WTC11 (cell line): Measurements from ENCODE around the gene S100A5. TPM values are rescaled to one million over a fixed set of nuclear protein-coding genes. Genes with fewer than 3 reads are reported as not detected.

Source experiments
- ATAC-seq: fragments of 200-7000 bp; cut with Tn5 transposase; 2 replicates; pipeline ENCODE4 v1.10.0; 2021; ENCODE audit warnings: mild to moderate bottlenecking, moderate library complexity
- CTCF ChIA-PET: fragments of 300-600 bp; sonication (Branson Sonifier 250); formaldehyde crosslinking; loops from one replicate; lab custom pipeline; 2021; ENCODE audit warnings: antibody characterized with exemption; lab: Charles Lee
- POLR2A ChIA-PET: fragments of 350-600 bp; sonication (Branson Sonifier 250); formaldehyde crosslinking; loops from one replicate; lab custom pipeline; 2021; ENCODE audit warnings: antibody characterized with exemption; lab: Charles Lee
- DNase-seq: peaks from one replicate; pipeline ENCODE4 v3.0.0; 2021; ENCODE audit warnings: low spot score
- H3K27ac Mint-ChIP-seq: 2 replicates; pipeline ENCODE4 v1.8.0; 2021; ENCODE audit warnings: mixed read lengths
- H3K27me3 Mint-ChIP-seq: 2 replicates; pipeline ENCODE4 v1.8.0; 2021; ENCODE audit warnings: low read depth, mild to moderate bottlenecking, moderate library complexity, mixed read lengths
- H3K36me3 Mint-ChIP-seq: 2 replicates; pipeline ENCODE4 v1.8.0; 2021; ENCODE audit warnings: mixed read lengths
- H3K4me1 Mint-ChIP-seq: 2 replicates; pipeline ENCODE4 v1.8.0; 2022; ENCODE audit warnings: mixed read lengths
- H3K4me3 Mint-ChIP-seq: 2 replicates; pipeline ENCODE4 v1.8.0; 2021; ENCODE audit warnings: mild to moderate bottlenecking, moderate library complexity, mixed read lengths
- H3K9me3 Mint-ChIP-seq: 2 replicates; pipeline ENCODE4 v1.8.0; 2021; ENCODE audit warnings: mixed read lengths
- CTCF ChIP-seq: fragments of 200-600 bp; IDR thresholded peaks from 2 replicates; pipeline ENCODE4 v1.8.0; 2022; ENCODE audit warnings: antibody characterized with exemption
- ELF4 ChIP-seq: sonication (generic); formaldehyde crosslinking; IDR thresholded peaks from 2 replicates; pipeline ENCODE4 v1.8.1; 2022; ENCODE audit warnings: low read depth, mild to moderate bottlenecking, moderate library complexity, missing genetic modification reagents
- GTF2I ChIP-seq: fragments of 250-450 bp; sonication (Bioruptor Pico); conservative IDR thresholded peaks from 2 replicates; pipeline ENCODE4 v1.4.0; 2021; ENCODE audit warnings: mild to moderate bottlenecking
- JAZF1 ChIP-seq: fragments of 250-450 bp; sonication (Bioruptor Pico); IDR thresholded peaks from 2 replicates; pipeline ENCODE4 v1.9.0; 2021; ENCODE audit warnings: moderate library complexity, mild to moderate bottlenecking, inconsistent platforms
- MAX ChIP-seq: sonication (generic); formaldehyde crosslinking; IDR thresholded peaks from 2 replicates; pipeline ENCODE4 v1.8.0; 2022; ENCODE audit warnings: mild to moderate bottlenecking, missing genetic modification reagents
- MXD4 ChIP-seq: fragments of 250-450 bp; sonication (Bioruptor Pico); IDR thresholded peaks from 2 replicates; pipeline ENCODE4 v1.8.0; 2021; ENCODE audit warnings: mild to moderate bottlenecking, moderate library complexity, borderline replicate concordance
- PREB ChIP-seq: sonication (generic); formaldehyde crosslinking; IDR thresholded peaks from 2 replicates; pipeline ENCODE4 v1.8.1; 2022; ENCODE audit warnings: mild to moderate bottlenecking, missing genetic modification reagents, moderate library complexity, borderline replicate concordance
- SOX15 ChIP-seq: fragments of 250-450 bp; sonication (Bioruptor Pico); IDR thresholded peaks from 2 replicates; pipeline ENCODE4 v1.9.0; 2021; ENCODE audit warnings: mild to moderate bottlenecking
- SP1 ChIP-seq: sonication (generic); formaldehyde crosslinking; conservative IDR thresholded peaks from 2 replicates; pipeline ENCODE4 v1.8.1; 2022; ENCODE audit warnings: missing genetic modification reagents
- USF2 ChIP-seq: sonication (generic); formaldehyde crosslinking; IDR thresholded peaks from 2 replicates; pipeline ENCODE4 v1.8.1; 2023; ENCODE audit warnings: mild to moderate bottlenecking, missing genetic modification reagents, moderate library complexity
- ZNF671 ChIP-seq: fragments of 250-450 bp; sonication (Bioruptor Pico); IDR thresholded peaks from 2 replicates; pipeline ENCODE4 v1.8.0; 2021; ENCODE audit warnings: mild to moderate bottlenecking
- total RNA-seq: library from RNA; stranded (reverse); gene quantifications from 3 replicates; pipeline ENCODE4 v1.2.3, GENCODE V29; 2021
- TF ChIP-seq, protein P1 (sequence below): fragments of 250-450 bp; sonication (Bioruptor Pico); IDR thresholded peaks from 2 replicates; pipeline ENCODE4 v2.1.2; 2022; ENCODE audit warnings: mild to moderate bottlenecking, moderate library complexity
- TF ChIP-seq, protein P2 (sequence below): sonication (generic); formaldehyde crosslinking; IDR thresholded peaks from 2 replicates; pipeline ENCODE4 v1.8.0; 2022; ENCODE audit warnings: mild to moderate bottlenecking, missing genetic modification reagents

S100A5 gene
- total RNA-seq, 1 experiment from 2014 or later = not detected

- TF ChIP-seq, protein P1, sequence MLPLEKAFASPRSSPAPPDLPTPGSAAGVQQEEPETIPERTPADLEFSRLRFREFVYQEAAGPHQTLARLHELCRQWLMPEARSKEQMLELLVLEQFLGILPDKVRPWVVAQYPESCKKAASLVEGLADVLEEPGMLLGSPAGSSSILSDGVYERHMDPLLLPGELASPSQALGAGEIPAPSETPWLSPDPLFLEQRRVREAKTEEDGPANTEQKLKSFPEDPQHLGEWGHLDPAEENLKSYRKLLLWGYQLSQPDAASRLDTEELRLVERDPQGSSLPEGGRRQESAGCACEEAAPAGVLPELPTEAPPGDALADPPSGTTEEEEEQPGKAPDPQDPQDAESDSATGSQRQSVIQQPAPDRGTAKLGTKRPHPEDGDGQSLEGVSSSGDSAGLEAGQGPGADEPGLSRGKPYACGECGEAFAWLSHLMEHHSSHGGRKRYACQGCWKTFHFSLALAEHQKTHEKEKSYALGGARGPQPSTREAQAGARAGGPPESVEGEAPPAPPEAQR (CRISPR knock-in tag) = no peak
- TF ChIP-seq MXD4 (CRISPR knock-in tag) (no peak), JAZF1 (CRISPR knock-in tag) (no peak)
- TF ChIP-seq, all 79 proteins: peak for 0
- H3K27me3 Mint-ChIP-seq = peaks cover 58% of the 10 kb centered on the region
- H3K4me1 Mint-ChIP-seq = peaks cover 8% of the 10 kb centered on the region; the same call in 1 of the 2 replicates
- no peaks in the 10 kb centered on the region for H3K36me3 Mint-ChIP-seq
- CTCF ChIA-PET = interaction anchor here (1.5 to 2.3 kb wide), 2 partner anchors 18 to 114 kb away, joined by 5 to 7 read pairs; partner anchors contain the start of gene S100A13
- no peak overlapping the region for H3K4me3 Mint-ChIP-seq
- no peak for DNase-seq
- POLR2A ChIA-PET = no interaction called here
- H3K27ac Mint-ChIP-seq = no peak overlapping the region
- H3K9me3 Mint-ChIP-seq = no peaks in the 10 kb centered on the region
- ATAC-seq = no peak
These were observed 27.7 kb downstream of the S100A5 start for GRCh38 chr1:153513023-153513422.

DNA sequence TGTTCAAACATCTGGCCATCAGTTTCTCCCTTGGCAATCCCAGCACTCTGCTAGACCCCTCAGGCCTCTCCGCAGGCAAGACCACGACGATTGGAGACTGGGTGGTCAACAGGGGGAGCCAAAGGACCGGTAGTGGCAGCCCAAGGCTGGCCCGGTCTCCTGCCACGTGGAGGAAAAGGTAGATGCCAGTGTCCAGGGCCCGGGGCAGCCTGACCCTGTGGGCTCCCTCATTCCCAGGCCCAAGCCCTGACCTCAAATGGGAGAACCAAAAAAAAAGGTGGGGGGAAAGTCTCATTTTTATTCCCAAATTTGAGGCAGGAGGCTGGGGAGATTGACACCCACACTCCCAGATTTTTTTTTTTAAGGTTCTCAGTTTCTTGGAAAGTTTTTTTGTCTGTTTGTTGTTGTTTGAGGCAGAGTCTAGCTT lies 29.7 kb downstream of the S100A5 start:
- POLR2A ChIA-PET = interaction anchor here (1.1 kb wide), 1 partner anchor 22 kb away, joined by 4 read pairs; no protein-coding TSS in a partner anchor
- ATAC-seq (peak; percentile 96), DNase-seq (peak; percentile 93)
- peaks cover 38% of the 10 kb centered on the region for H3K27me3 Mint-ChIP-seq
- H3K9me3 Mint-ChIP-seq = no peaks in the 10 kb centered on the region
- no peak overlapping the region for H3K27ac Mint-ChIP-seq
- no peaks in the 10 kb centered on the region for H3K36me3 Mint-ChIP-seq
- TF ChIP-seq SOX15 (CRISPR knock-in tag) (no peak), SP1 (CRISPR knock-in tag) (peak; percentile 44; the same call in 1 of the 2 replicates), MAX (CRISPR knock-in tag) (peak; percentile 89), CTCF (peak; percentile 81), USF2 (CRISPR knock-in tag) (peak; percentile 75), PREB (CRISPR knock-in tag) (no peak), ZNF671 (CRISPR knock-in tag) (no peak), ELF4 (CRISPR knock-in tag) (no peak)
- TF ChIP-seq, protein P2, sequence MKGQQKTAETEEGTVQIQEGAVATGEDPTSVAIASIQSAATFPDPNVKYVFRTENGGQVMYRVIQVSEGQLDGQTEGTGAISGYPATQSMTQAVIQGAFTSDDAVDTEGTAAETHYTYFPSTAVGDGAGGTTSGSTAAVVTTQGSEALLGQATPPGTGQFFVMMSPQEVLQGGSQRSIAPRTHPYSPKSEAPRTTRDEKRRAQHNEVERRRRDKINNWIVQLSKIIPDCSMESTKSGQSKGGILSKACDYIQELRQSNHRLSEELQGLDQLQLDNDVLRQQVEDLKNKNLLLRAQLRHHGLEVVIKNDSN (CRISPR knock-in tag) = peak; percentile 20; the same call in 1 of the 2 replicates
- CTCF ChIA-PET = interaction anchor here (0.6 to 5.5 kb wide), 30 partner anchors 9 to 264 kb away, joined by 3 to 36 read pairs (median 5); partner anchors contain the start of genes CHTOP, NPR1, S100A1 and S100A13
- H3K4me3 Mint-ChIP-seq = no peak overlapping the region
- peaks cover 5% of the 10 kb centered on the region; the same call in 1 of the 2 replicates for H3K4me1 Mint-ChIP-seq

- Mint-ChIP-seq H3K36me3 (no peaks in the 10 kb centered on the region), H3K27me3 (peaks cover 27% of the 10 kb centered on the region), H3K27ac (no peak overlapping the region), H3K4me1 (peaks cover 3% of the 10 kb centered on the region; the same call in 1 of the 2 replicates), H3K9me3 (no peaks in the 10 kb centered on the region), H3K4me3 (no peak overlapping the region)
- TF ChIP-seq CTCF (0 out of 2 replicates have a peak, but pooled peaks have one; percentile 28), GTF2I (CRISPR knock-in tag) (no peak)
- POLR2A ChIA-PET = no interaction called here
- ATAC-seq = peak; percentile 29; the same call in 1 of the 2 replicates
- DNase-seq = peak; percentile 62
- CTCF ChIA-PET = interaction anchor here (0.7 to 5.5 kb wide), 16 partner anchors 8 to 188 kb away, joined by 3 to 36 read pairs (median 8); partner anchors contain the start of genes CHTOP, S100A1, S100A13 and S100A6
These were observed 30.9 kb downstream of the S100A5 start for GRCh38 chr1:153509729-153510354.
